ENCODE data around the gene FAM43B.

GRCh38 chr1:20587661-20588053, 35.3 kb downstream of the FAM43B start:
- TF ChIP-seq EP300 (IDR thresholded peaks at IDR 0.05), result no peak
- TF ChIP-seq, protein P1, sequence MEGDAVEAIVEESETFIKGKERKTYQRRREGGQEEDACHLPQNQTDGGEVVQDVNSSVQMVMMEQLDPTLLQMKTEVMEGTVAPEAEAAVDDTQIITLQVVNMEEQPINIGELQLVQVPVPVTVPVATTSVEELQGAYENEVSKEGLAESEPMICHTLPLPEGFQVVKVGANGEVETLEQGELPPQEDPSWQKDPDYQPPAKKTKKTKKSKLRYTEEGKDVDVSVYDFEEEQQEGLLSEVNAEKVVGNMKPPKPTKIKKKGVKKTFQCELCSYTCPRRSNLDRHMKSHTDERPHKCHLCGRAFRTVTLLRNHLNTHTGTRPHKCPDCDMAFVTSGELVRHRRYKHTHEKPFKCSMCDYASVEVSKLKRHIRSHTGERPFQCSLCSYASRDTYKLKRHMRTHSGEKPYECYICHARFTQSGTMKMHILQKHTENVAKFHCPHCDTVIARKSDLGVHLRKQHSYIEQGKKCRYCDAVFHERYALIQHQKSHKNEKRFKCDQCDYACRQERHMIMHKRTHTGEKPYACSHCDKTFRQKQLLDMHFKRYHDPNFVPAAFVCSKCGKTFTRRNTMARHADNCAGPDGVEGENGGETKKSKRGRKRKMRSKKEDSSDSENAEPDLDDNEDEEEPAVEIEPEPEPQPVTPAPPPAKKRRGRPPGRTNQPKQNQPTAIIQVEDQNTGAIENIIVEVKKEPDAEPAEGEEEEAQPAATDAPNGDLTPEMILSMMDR (IDR thresholded peaks at IDR 0.05), result no peak
- TF ChIP-seq POLR2A (IDR thresholded peaks at IDR 0.05), result no peak
